Uterus (tissue), 4 donors: ENCODE measurements around the gene GGTLC1. TPM values are rescaled to one million over a fixed set of nuclear protein-coding genes. Genes with fewer than 3 reads are reported as not detected.

Experiments
- DNase-seq, 2 donors: peaks; one replicate each; pipeline ENCODE4 v3.0.0-alpha.2; 2019 to 2020
- H3K27ac ChIP-seq, 2 donors: fragments of 200-600 bp; sonication (generic); 1 replicate in 1 of 2; 2 replicates in 1 of 2; pipeline ENCODE4 v1.5.1; 2016 to 2018
- H3K27me3 ChIP-seq, 2 donors: fragments of 200-600 bp; sonication (generic); one replicate each; pipeline ENCODE4 v1.5.1; 2018 to 2019; ENCODE audit warnings: control low read depth in 1 of 2
- H3K36me3 ChIP-seq, 2 donors: fragments of 200-600 bp; sonication (generic); one replicate each; pipeline ENCODE4 v1.5.1; 2019; ENCODE audit warnings: control low read depth in 1 of 2
- H3K4me1 ChIP-seq, 2 donors: fragments of 200-600 bp; sonication (generic); one replicate each; pipeline ENCODE4 v1.5.1; 2018 to 2019; ENCODE audit warnings: control low read depth in 1 of 2
- H3K4me3 ChIP-seq, 2 donors: fragments of 200-600 bp; sonication (generic); 1 replicate in 1 of 2; 2 replicates in 1 of 2; pipeline ENCODE4 v1.5.1; 2018 to 2019; ENCODE audit warnings: mild to moderate bottlenecking in 1 of 2
- H3K9me3 ChIP-seq, 2 donors: fragments of 200-600 bp; sonication (generic); one replicate each; pipeline ENCODE4 v1.5.1; 2019; ENCODE audit warnings: control low read depth in 1 of 2
- CTCF ChIP-seq, 4 experiments: fragments of 200-600 bp in 2 of 4; fragments of 450-650 bp in 2 of 4; sonication (generic) in 2 of 4; IDR thresholded peaks; one replicate each; pipeline ENCODE4 v1.5.1; 2016 to 2019; ENCODE audit warnings: antibody characterized with exemption in 4 of 4, mild to moderate bottlenecking in 2 of 4, moderate library complexity in 1 of 4
- POLR2A ChIP-seq, 2 donors: fragments of 450-650 bp; IDR thresholded peaks; one replicate each; pipeline ENCODE4 v1.6.1; 2016; ENCODE audit warnings: antibody characterized with exemption in 2 of 2, mild to moderate bottlenecking in 1 of 2, moderate library complexity in 1 of 2
- intact Hi-C: fragments of 100-400 bp; cut with DNase I; formaldehyde crosslinking; loops from one replicate; pipeline ENCODE4 v1.15.1; 2023; ENCODE audit warnings: low total_unique reads
- total RNA-seq, 4 donors: library from RNA; depleted of rRNA in 3 of 4; stranded (reverse); fragments of >200 nt in 3 of 4; gene quantifications; one replicate each; pipeline versions ENCODE4 v1.1.0 to v1.2.4, GENCODE V29; 2014 to 2023
- donor health status: DM: yes; HTN: yes; CAD: no.

GGTLC1 gene
- total RNA-seq, 4 donors from 2014 or later: not detected

- Histone ChIP-seq H3K27ac (peak overlapping the region; percentile 36 to 51), H3K9me3 (no peaks in the 10 kb centered on the region), H3K27me3 (no peaks in the 10 kb centered on the region), H3K36me3 (no peaks in the 10 kb centered on the region), H3K4me3 (no peak overlapping the region), H3K4me1 (no peaks in the 10 kb centered on the region)
- DNase-seq: peak; percentile 30 to 55
- TF ChIP-seq POLR2A (IDR thresholded peaks at IDR 0.05) (peak in 1 of 2 donors; percentile 14), CTCF (IDR thresholded peaks at IDR 0.05) (no peak)
- intact Hi-C loops: no loop called here
Measured at GRCh38 chr20:24027229-24027628, 38.6 kb upstream of the GGTLC1 start.

- TF ChIP-seq CTCF (IDR thresholded peaks at IDR 0.05) (no peak), POLR2A (IDR thresholded peaks at IDR 0.05) (no peak)
- no peaks in the 10 kb centered on the region for H3K9me3 ChIP-seq
- H3K36me3 ChIP-seq: no peaks in the 10 kb centered on the region
- DNase-seq: no peak
- no peaks in the 10 kb centered on the region for H3K27me3 ChIP-seq
- intact Hi-C loops: no loop called here
- H3K27ac ChIP-seq: no peak overlapping the region
- H3K4me3 ChIP-seq: no peak overlapping the region
- H3K4me1 ChIP-seq: no peaks in the 10 kb centered on the region
Measured at GRCh38 chr20:24022621-24023180, 34.1 kb upstream of the GGTLC1 start.

- H3K4me3 ChIP-seq: no peak overlapping the region
- H3K27me3 ChIP-seq: no peaks in the 10 kb centered on the region
- no peaks in the 10 kb centered on the region for H3K4me1 ChIP-seq
- no peaks in the 10 kb centered on the region for H3K36me3 ChIP-seq
- no peaks in the 10 kb centered on the region for H3K9me3 ChIP-seq
- DNase-seq: no peak
- no peak overlapping the region for H3K27ac ChIP-seq
- TF ChIP-seq CTCF (IDR thresholded peaks at IDR 0.05) (no peak), POLR2A (IDR thresholded peaks at IDR 0.05) (no peak)
- intact Hi-C loops: no loop called here
Measured at GRCh38 chr20:24018796-24019195, 30.2 kb upstream of the GGTLC1 start.

GRCh38 chr20:24017458-24017755 is 28.8 kb upstream of the GGTLC1 start:
- TF ChIP-seq POLR2A (IDR thresholded peaks at IDR 0.05) (no peak), CTCF (IDR thresholded peaks at IDR 0.05) (no peak)

GRCh38 chr20:24016607-24017457 is 28.3 kb upstream of the GGTLC1 start:
- TF ChIP-seq CTCF (IDR thresholded peaks at IDR 0.05): no peak
- no peak for TF ChIP-seq POLR2A (IDR thresholded peaks at IDR 0.05)
- H3K27ac ChIP-seq: no peak overlapping the region

More at GRCh38 chr20:24017458-24017755, 28.8 kb upstream of the GGTLC1 start:
- intact Hi-C loops: no loop called here
- H3K36me3 ChIP-seq: no peaks in the 10 kb centered on the region
- no peaks in the 10 kb centered on the region for H3K4me1 ChIP-seq
- H3K9me3 ChIP-seq: no peaks in the 10 kb centered on the region
- no peak overlapping the region for H3K4me3 ChIP-seq
- H3K27me3 ChIP-seq: no peaks in the 10 kb centered on the region
- no peak for DNase-seq
- no peak overlapping the region for H3K27ac ChIP-seq

More at GRCh38 chr20:24016607-24017457, 28.3 kb upstream of the GGTLC1 start:
- H3K36me3 ChIP-seq: no peaks in the 10 kb centered on the region
- H3K27me3 ChIP-seq: no peaks in the 10 kb centered on the region
- H3K9me3 ChIP-seq: no peaks in the 10 kb centered on the region
- intact Hi-C loops: no loop called here
- H3K4me3 ChIP-seq: no peak overlapping the region
- no peak for DNase-seq
- H3K4me1 ChIP-seq: no peaks in the 10 kb centered on the region
